ENCODE measurements around the gene TACC2. TPM values are rescaled to one million over a fixed set of nuclear protein-coding genes. Genes with fewer than 3 reads are reported as not detected.

TACC2 gene
- total and polyA plus RNA-seq, 2 experiments from 2014 or later = 30.8 to 35.9 TPM

- H3K9me3 Mint-ChIP-seq = no peaks in the 10 kb centered on the region
- Histone ChIP-seq H3F3A (replicated peaks; ENCODE audit: low read depth) (no peaks in the 10 kb centered on the region), H2AFZ (no peak overlapping the region), H3K4me2 (no peak overlapping the region), H3K36me3 (ENCODE audit: insufficient read depth) (peaks cover 10% of the 10 kb centered on the region), H3K27ac (ENCODE audit: low read depth) (no peak overlapping the region), H3K4me1 (ENCODE audit: insufficient read depth) (no peaks in the 10 kb centered on the region), H3K27me3 (ENCODE audit: insufficient read depth) (no peaks in the 10 kb centered on the region), H4K20me1 (replicated peaks; ENCODE audit: insufficient read depth) (peaks cover 6% of the 10 kb centered on the region; the same call in 1 of the 2 replicates), H3K79me2 (replicated peaks; ENCODE audit: insufficient read depth) (no peaks in the 10 kb centered on the region), H3K4me3 (no peak overlapping the region), H3K9me2 (ENCODE audit: insufficient read depth) (no peaks in the 10 kb centered on the region)
- no peak for ATAC-seq
- no peak overlapping the region for H3K4me3 Mint-ChIP-seq
- peaks cover 11% of the 10 kb centered on the region for H3K4me1 Mint-ChIP-seq
- peaks cover 35% of the 10 kb centered on the region for H3K36me3 Mint-ChIP-seq (ENCODE audit: low read depth)
- no peak for TF ChIP-seq ZNF114 (CRISPR knock-in tag; IDR thresholded peaks at IDR 0.05)
- no peak for TF ChIP-seq CREB1 (CRISPR knock-in tag; IDR thresholded peaks at IDR 0.05; ENCODE audit: low read depth)
- no peak for DNase-seq (ENCODE audit: low spot score)
- H3K27ac Mint-ChIP-seq = no peak overlapping the region
- peaks cover 6% of the 10 kb centered on the region for H3K27me3 Mint-ChIP-seq (ENCODE audit: insufficient read depth, low read depth, poor library complexity)
Observed at GRCh38 chr10:122251459-122252255, 262.7 kb downstream of the TACC2 start.

GRCh38 chr10:122252805-122253204 lies 263.8 kb downstream of the TACC2 start:
- Histone ChIP-seq H3K27me3 (ENCODE audit: insufficient read depth) (no peaks in the 10 kb centered on the region), H3K4me3 (no peak overlapping the region), H3K9me2 (ENCODE audit: insufficient read depth) (no peaks in the 10 kb centered on the region), H3K36me3 (ENCODE audit: insufficient read depth) (peaks cover 10% of the 10 kb centered on the region), H2AFZ (no peak overlapping the region), H3K27ac (ENCODE audit: low read depth) (no peak overlapping the region), H3K4me2 (no peak overlapping the region), H3F3A (replicated peaks; ENCODE audit: low read depth) (no peaks in the 10 kb centered on the region), H3K79me2 (replicated peaks; ENCODE audit: insufficient read depth) (no peaks in the 10 kb centered on the region), H3K4me1 (ENCODE audit: insufficient read depth) (0 out of 2 replicates have a peak, but pooled peaks cover 2% of the 10 kb centered on the region), H4K20me1 (replicated peaks; ENCODE audit: insufficient read depth) (peaks cover 6% of the 10 kb centered on the region; the same call in 1 of the 2 replicates)
- Mint-ChIP-seq H3K4me1 (peaks cover 14% of the 10 kb centered on the region), H3K9me3 (no peaks in the 10 kb centered on the region), H3K36me3 (ENCODE audit: low read depth) (peaks cover 30% of the 10 kb centered on the region), H3K27me3 (ENCODE audit: insufficient read depth, low read depth, poor library complexity) (peaks cover 7% of the 10 kb centered on the region), H3K4me3 (no peak overlapping the region), H3K27ac (no peak overlapping the region)
- DNase-seq (ENCODE audit: low spot score) (no peak), ATAC-seq (no peak)
- TF ChIP-seq NANOG (IDR thresholded peaks at IDR 0.05; ENCODE audit: borderline replicate concordance) (no peak), REST (IDR thresholded peaks at IDR 0.05; ENCODE audit: unreplicated experiment) (no peak), CREB1 (CRISPR knock-in tag; IDR thresholded peaks at IDR 0.05; ENCODE audit: low read depth) (no peak), JUNB (IDR thresholded peaks at IDR 0.05; ENCODE audit: unreplicated experiment) (no peak), POLR2AphosphoS5 (IDR thresholded peaks at IDR 0.05; ENCODE audit: low read depth) (no peak), STAT1 (IDR thresholded peaks at IDR 0.05; ENCODE audit: unreplicated experiment) (no peak), EZH2 (IDR thresholded peaks at IDR 0.05; ENCODE audit: low read depth, unreplicated experiment) (no peak), ETS1 (IDR thresholded peaks at IDR 0.05) (no peak), ZNF114 (CRISPR knock-in tag; IDR thresholded peaks at IDR 0.05) (no peak), ZNF331 (CRISPR knock-in tag; IDR thresholded peaks at IDR 0.05; ENCODE audit: low read depth) (no peak), CTCF (conservative IDR thresholded peaks at IDR 0.05; ENCODE audit: low read depth in 2 of 2) (no peak), EZH2phosphoT487 (IDR thresholded peaks at IDR 0.05; ENCODE audit: unreplicated experiment) (no peak)
